LNCAP (cell line): ENCODE results near the gene SUPT3H.

Experiments used
- CTCF ChIP-seq: fragments of 450-650 bp; IDR thresholded peaks from 2 replicates; pipeline ENCODE4 v1.5.1; 2017; ENCODE audit warnings: mild to moderate bottlenecking

SUPT3H gene

GRCh38 chr6:44780161-44780560 is 597.6 kb downstream of the SUPT3H start:
- TF ChIP-seq CTCF, result no peak

- TF ChIP-seq CTCF, result no peak
Measured at GRCh38 chr6:44779130-44779826, 598.5 kb downstream of the SUPT3H start.
